Effector memory CD8-positive, alpha-beta T cell (primary cell): ENCODE results near the gene NKX6-2.
"Not testable (repeated sequence)": the region's sequence is repeated elsewhere in the genome, so short reads cannot be mapped to it uniquely, and the experiment has no call there.

Experiments
- ATAC-seq: fragments of 150-1000 bp; cut with Tn5 transposase; replicated peaks from 2 replicates; pipeline ENCODE4 v1.10.0; 2021; ENCODE audit warnings: mild to moderate bottlenecking, moderate library complexity
- DNase-seq, 3 experiments: peaks; one replicate each; pipeline ENCODE4 v3.0.0; 2021
- H3K27ac Mint-ChIP-seq, 2 donors: one replicate each; pipeline ENCODE4 v1.8.0; 2022; ENCODE audit warnings: mild to moderate bottlenecking in 2 of 2, mixed read lengths in 2 of 2, moderate library complexity in 2 of 2
- H3K27me3 Mint-ChIP-seq, 2 donors: one replicate each; pipeline ENCODE4 v1.8.0; 2022; ENCODE audit warnings: mixed read lengths in 2 of 2
- H3K36me3 Mint-ChIP-seq: one replicate; pipeline ENCODE4 v1.8.0; 2022; ENCODE audit warnings: mild to moderate bottlenecking, moderate library complexity, mixed read lengths; ENCODE audit not compliant: insufficient read depth
- H3K4me1 Mint-ChIP-seq, 2 donors: one replicate each; pipeline ENCODE4 v1.8.0; 2022; ENCODE audit warnings: low read depth in 2 of 2, mixed read lengths in 2 of 2
- H3K4me3 Mint-ChIP-seq, 2 donors: one replicate each; pipeline ENCODE4 v1.8.0; 2022; ENCODE audit warnings: mild to moderate bottlenecking in 2 of 2, mixed read lengths in 2 of 2, moderate library complexity in 2 of 2
- H3K9me3 Mint-ChIP-seq, 2 donors: one replicate each; pipeline ENCODE4 v1.8.0; 2022; ENCODE audit warnings: mixed read lengths in 2 of 2
- total RNA-seq, 9 experiments: gene quantifications; one replicate each; lab custom pipeline; 2026; lab: John Stamatoyannopoulos, UW

Gene NKX6-2
- 0 to 0.11 (median 0) reads per million in 9 experiments for total RNA-seq

DNA sequence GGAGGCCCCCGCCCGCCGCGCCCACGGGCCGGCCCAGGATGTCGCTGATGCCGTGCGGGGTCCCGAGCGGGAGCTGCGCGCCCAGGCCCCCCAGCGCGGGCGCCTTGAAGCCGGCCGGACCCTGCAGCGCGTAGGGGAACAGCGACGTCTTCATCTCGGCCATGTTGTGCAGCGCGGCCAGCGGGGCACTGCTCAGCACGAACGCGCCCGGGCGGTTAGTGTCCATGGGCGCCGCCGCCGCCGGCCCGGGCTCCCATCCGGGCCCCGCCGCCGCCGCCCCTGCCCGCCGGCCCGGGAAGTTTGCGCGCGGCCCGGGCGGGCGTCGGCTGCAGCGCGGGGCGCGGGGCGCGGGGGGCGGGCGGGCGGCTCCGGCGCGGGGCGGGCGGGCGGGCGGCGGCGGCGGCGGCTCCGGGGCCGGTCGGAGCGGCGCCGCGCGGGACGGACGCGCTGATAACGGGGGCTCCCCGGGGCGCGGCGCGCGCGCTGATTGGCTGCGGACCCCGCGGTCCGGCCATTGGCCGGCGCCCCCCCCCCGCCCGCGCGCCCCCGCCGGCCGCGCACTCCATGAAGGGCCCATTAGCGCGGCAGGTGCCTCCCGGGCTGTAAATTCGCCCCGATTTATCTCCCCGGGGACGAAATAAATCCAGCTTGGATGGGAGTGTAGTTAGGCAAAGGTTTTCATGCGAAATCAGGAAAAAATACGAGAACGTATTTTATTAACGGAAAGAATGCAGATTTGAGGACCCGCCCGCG, at the start of gene NKX6-2:
NKX6-2 (minus strand) TSS at position 425 of the 753 bp plus-strand sequence; CDS start at position 226, 199 bp downstream.
- DNase-seq (no peak), ATAC-seq (no peak)
- Mint-ChIP-seq H3K4me1 (no peaks in the 10 kb centered on the region), H3K9me3 (no peaks in the 10 kb centered on the region), H3K4me3 (no peak within 1 kb of the TSS), H3K27me3 (peaks cover 0 to 15% of the 10 kb centered on the region in 2 donors), H3K27ac (no peak within 1 kb of the TSS), H3K36me3 (no peaks in the 10 kb centered on the region)

DNA sequence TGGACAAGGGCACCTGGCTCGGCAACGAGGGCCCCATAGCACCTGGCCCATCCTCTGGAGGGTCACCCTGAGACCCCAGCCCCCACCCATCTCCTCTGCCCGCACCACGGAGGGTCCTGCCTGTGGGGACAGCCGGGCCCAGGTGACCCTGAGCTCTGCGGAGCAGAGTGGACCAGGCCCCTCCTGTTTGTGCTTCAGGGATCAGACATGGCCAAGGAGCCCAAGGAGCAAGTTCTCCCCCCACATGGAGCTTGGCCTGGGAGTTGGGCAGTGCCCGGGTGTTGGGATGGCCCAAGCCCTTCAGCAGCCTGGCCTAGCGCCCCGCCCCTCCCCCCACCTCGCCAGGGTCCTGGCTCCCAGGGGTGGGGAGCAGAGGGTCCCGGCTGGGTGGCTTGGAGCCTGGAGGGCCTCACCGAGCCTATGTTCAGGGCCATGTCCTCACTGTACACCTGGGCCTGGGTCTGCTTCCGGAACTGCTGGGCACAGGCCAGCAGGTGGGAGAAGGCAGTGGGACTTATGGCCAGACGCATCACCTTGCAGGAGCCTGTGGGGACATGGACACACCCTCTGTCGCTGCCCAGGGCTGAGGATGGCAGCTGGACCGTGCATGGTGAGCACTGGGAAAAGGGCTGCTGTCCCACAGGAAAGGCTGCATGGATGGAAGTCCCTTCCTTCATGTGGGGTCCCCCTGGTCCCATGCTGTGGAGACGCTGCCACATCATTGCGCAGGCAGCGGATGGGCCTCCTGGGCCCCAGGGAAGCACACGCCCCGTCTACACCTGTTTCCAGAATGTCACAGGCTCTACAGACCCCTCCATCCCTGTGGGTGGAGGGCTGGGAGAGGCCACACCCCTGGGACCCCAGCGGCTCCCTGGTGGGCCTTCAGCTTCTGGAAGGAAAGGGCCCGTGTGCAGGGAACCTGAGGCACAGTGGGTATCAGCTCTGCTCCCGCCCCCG, 49.2 kb upstream of the NKX6-2 start:
- H3K36me3 Mint-ChIP-seq = no peaks in the 10 kb centered on the region
- no peak overlapping the region for H3K27ac Mint-ChIP-seq
- peaks cover 0 to 5% of the 10 kb centered on the region in 2 donors for H3K4me1 Mint-ChIP-seq
- H3K9me3 Mint-ChIP-seq = no peaks in the 10 kb centered on the region
- no peak overlapping the region for H3K4me3 Mint-ChIP-seq
- no peak for ATAC-seq
- H3K27me3 Mint-ChIP-seq = peaks cover 0 to 14% of the 10 kb centered on the region in 2 donors
- no peak for DNase-seq

- DNase-seq (no peak), ATAC-seq (no peak)
- Mint-ChIP-seq H3K9me3 (no peaks in the 10 kb centered on the region), H3K4me1 (peaks cover 0 to 5% of the 10 kb centered on the region in 2 donors), H3K4me3 (no peak overlapping the region), H3K27me3 (peaks cover 0 to 14% of the 10 kb centered on the region in 2 donors), H3K27ac (no peak overlapping the region), H3K36me3 (no peaks in the 10 kb centered on the region)
Measured at GRCh38 chr10:132834311-132834761, 48.4 kb upstream of the NKX6-2 start.

GRCh38 chr10:132833421-132834111, 47.6 kb upstream of the NKX6-2 start:
- DNase-seq (no peak), ATAC-seq (no peak)
- H3K36me3 Mint-ChIP-seq = no peaks in the 10 kb centered on the region

DNA sequence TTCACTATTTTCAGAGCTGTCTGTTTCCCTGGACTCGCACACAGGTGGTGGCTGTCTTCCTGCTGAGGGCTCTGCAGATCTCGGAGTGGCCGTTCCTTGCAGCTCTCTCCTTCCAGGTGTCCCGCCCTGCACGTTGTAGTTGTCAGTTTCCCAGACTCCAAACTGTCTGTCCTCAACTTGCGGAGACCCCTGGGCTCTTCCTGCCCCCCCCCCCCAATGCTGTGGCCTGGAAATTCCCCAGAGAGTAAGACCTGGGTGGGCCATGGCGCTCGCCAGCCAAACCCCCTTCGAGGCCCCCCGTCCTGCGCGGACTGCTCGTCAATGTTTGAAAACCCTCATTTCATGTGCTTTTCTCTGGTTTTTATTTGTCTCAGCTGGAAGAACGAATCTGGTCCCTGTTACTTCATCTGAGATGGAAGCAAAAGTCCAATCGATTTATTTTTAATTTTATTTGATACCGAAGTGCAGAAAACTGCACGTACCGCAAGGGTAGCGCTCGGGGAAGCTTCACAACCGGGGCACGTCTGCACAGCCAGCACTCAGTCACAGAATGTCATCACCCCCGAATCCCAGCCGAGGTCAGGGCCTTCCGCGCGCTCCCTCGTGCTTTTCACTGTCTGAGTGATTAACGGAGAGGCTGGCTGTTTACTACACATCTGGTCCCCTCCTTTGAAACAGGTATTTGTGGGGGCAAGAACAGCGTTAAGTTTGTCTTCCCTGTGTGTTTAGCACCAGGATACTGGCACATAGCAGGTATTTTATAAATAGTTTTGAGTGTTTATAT, 46.4 kb upstream of the NKX6-2 start:
- no peak overlapping the region for H3K27ac Mint-ChIP-seq
- H3K4me1 Mint-ChIP-seq = peaks cover 0 to 4% of the 10 kb centered on the region in 2 donors
- peaks cover 0 to 14% of the 10 kb centered on the region in 2 donors for H3K27me3 Mint-ChIP-seq
- ATAC-seq (no peak), DNase-seq (no peak)
- no peaks in the 10 kb centered on the region for H3K9me3 Mint-ChIP-seq
- H3K36me3 Mint-ChIP-seq = no peaks in the 10 kb centered on the region
- H3K4me3 Mint-ChIP-seq = no peak overlapping the region

More at GRCh38 chr10:132833421-132834111, 47.6 kb upstream of the NKX6-2 start:
- peaks cover 0 to 14% of the 10 kb centered on the region in 2 donors for H3K27me3 Mint-ChIP-seq
- no peak overlapping the region for H3K27ac Mint-ChIP-seq
- peaks cover 0 to 5% of the 10 kb centered on the region in 2 donors for H3K4me1 Mint-ChIP-seq
- H3K9me3 Mint-ChIP-seq = no peaks in the 10 kb centered on the region
- no peak overlapping the region for H3K4me3 Mint-ChIP-seq

GRCh38 chr10:132829403-132829802, 43.5 kb upstream of the NKX6-2 start:
- Mint-ChIP-seq H3K4me3 (no peak overlapping the region), H3K4me1 (no peaks in the 10 kb centered on the region), H3K27me3 (peaks cover 0 to 14% of the 10 kb centered on the region in 2 donors), H3K9me3 (no peaks in the 10 kb centered on the region), H3K36me3 (no peaks in the 10 kb centered on the region), H3K27ac (no peak overlapping the region)
- ATAC-seq (no peak), DNase-seq (no peak)

- ATAC-seq (no peak), DNase-seq (no peak)
- Mint-ChIP-seq H3K27me3 (peaks cover 0 to 14% of the 10 kb centered on the region in 2 donors), H3K9me3 (no peaks in the 10 kb centered on the region), H3K4me3 (no peak overlapping the region), H3K4me1 (no peaks in the 10 kb centered on the region), H3K36me3 (no peaks in the 10 kb centered on the region), H3K27ac (no peak overlapping the region)
Measured at GRCh38 chr10:132828681-132829080, 42.7 kb upstream of the NKX6-2 start.

DNA sequence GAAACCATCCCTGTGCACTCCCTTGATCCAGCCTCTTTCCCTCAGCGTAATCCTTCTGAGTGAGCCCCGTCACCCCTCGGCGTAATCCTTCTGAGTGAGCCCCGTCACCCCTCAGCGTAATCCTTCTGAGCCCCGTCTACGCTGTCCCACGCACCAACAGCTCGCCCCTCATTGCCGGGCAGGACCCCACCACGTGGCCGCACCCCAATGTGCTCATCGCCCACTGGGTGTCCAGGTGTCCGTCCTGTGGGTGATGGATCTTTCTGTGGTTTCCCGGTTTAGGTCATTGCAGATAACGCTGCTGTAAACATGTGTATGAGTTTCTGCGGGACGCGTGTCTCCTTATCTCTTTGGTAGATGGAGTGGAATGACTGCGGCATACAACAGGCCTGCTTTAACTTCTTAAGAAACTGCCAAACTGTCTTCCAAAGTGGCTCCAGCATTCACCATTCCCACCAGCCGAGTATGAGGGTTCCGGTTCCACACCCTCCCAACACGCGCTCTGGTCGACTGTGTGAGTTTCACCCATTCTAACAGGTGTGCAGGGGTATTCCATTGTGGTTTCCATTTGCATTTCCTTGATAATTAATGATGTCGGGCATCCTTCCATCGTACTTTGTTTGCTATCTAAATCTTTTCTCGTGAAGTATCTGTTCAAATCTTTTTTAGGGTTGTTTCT, 42.1 kb upstream of the NKX6-2 start:
- H3K27ac Mint-ChIP-seq = no peak overlapping the region
- no peaks in the 10 kb centered on the region for H3K36me3 Mint-ChIP-seq
- DNase-seq = no peak
- H3K4me3 Mint-ChIP-seq = no peak overlapping the region
- no peaks in the 10 kb centered on the region for H3K9me3 Mint-ChIP-seq
- ATAC-seq = no peak
- H3K27me3 Mint-ChIP-seq = peaks cover 0 to 14% of the 10 kb centered on the region in 2 donors
- H3K4me1 Mint-ChIP-seq = no peaks in the 10 kb centered on the region

DNA sequence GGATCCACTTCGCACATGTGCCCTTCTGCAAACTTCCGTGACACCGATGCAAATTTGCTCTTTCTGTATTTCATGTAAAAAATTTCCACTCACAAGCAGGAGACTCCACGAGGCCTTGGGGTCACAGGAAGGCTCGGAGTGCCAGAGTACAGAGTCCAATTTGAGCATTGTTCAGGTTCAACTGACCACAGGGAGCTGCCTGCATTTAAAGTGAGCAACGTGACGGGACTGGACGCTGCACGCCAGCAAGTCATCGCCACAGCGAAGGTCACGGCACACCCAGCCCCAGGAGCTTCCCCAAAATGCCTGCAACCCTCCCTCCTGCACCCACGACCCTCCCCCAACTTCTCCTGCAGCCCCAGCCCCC, 41.5 kb upstream of the NKX6-2 start:
- H3K27ac Mint-ChIP-seq = no peak overlapping the region
- H3K9me3 Mint-ChIP-seq = no peaks in the 10 kb centered on the region
- peaks cover 0 to 12% of the 10 kb centered on the region in 2 donors for H3K27me3 Mint-ChIP-seq
- no peak overlapping the region for H3K4me3 Mint-ChIP-seq
- H3K4me1 Mint-ChIP-seq = no peaks in the 10 kb centered on the region
- no peaks in the 10 kb centered on the region for H3K36me3 Mint-ChIP-seq
- DNase-seq (no peak), ATAC-seq (no peak)

DNA sequence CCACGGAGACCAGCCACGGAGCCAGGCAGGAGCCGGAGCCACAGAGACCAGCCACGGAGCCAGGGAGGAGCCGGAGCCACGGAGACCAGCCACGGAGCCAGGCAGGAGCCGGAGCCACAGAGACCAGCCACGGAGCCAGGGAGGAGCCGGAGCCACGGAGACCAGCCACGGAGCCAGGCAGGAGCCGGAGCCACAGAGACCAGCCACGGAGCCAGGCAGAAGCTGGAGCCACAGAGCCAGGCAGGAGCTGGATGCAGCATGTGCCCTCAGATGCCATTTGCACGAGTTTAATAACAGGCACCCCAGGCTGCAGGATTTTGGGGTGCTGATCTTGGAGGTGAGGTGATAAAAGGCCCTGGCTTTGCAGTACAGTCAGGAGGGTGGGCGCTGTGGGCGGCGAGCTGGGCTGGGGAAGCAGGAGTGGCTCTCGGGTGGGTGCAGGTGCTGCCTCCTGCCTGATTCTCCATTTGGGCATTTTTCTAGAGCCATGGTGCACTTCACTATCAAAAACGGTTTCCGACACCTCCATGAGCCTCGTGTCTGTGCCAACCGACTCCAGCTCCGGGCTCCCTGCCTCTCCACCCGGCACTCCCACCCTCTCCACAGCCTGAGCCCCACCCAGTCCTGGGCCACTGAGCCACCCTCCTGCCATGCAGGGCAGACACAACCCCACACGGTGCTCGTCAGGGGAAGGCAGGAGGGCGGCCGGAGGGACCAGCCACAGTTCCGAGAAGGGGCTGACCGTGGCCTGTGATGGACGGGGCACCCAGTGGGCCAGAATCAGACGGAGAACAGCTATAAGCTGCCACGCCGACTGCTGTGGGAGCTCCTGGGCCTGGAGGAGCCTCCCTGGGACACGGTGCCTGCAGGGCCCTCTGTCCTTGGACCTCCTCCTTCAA, 40.8 kb upstream of the NKX6-2 start:
- Mint-ChIP-seq H3K27me3 (peaks cover 0 to 6% of the 10 kb centered on the region in 2 donors), H3K4me1 (no peaks in the 10 kb centered on the region), H3K9me3 (no peaks in the 10 kb centered on the region), H3K4me3 (no peak overlapping the region), H3K36me3 (no peaks in the 10 kb centered on the region), H3K27ac (no peak overlapping the region)
- ATAC-seq (no peak), DNase-seq (no peak)

- not testable (repeated sequence) for H3K4me3 Mint-ChIP-seq, ATAC-seq, H3K4me1 Mint-ChIP-seq, H3K36me3 Mint-ChIP-seq, DNase-seq, H3K27me3 Mint-ChIP-seq, H3K9me3 Mint-ChIP-seq, H3K27ac Mint-ChIP-seq
Measured at GRCh38 chr10:132825783-132826523, 40.0 kb upstream of the NKX6-2 start.
